IPS-NIHi11 (cell line): ENCODE measurements around the gene PPIA.
"Not testable (repeated sequence)": the region's sequence is repeated elsewhere in the genome, so short reads cannot be mapped to it uniquely, and the experiment has no call there.

Experiments
- DNase-seq: peaks from one replicate; pipeline ENCODE4 v3.0.0; 2012; ENCODE audit warnings: mixed read lengths, low spot score

Gene PPIA

GRCh38 chr7:44764081-44764480 is 32.4 kb upstream of the PPIA start:
- DNase-seq, result no peak

GRCh38 chr7:44764665-44765578 is 31.6 kb upstream of the PPIA start:
- no peak for DNase-seq

GRCh38 chr7:44765579-44766415 is 30.7 kb upstream of the PPIA start:
- no peak for DNase-seq

GRCh38 chr7:44766416-44766801 is 30.1 kb upstream of the PPIA start:
- no peak for DNase-seq

GRCh38 chr7:44767134-44767911 is 29.2 kb upstream of the PPIA start:
- DNase-seq, result no peak

- DNase-seq, result no peak
These were observed 28.4 kb upstream of the PPIA start for GRCh38 chr7:44767912-44768627.

GRCh38 chr7:44768628-44769371 is 27.7 kb upstream of the PPIA start:
- no peak for DNase-seq

GRCh38 chr7:44769376-44769775 is 27.1 kb upstream of the PPIA start:
- DNase-seq, result no peak

GRCh38 chr7:44769776-44770294 is 26.6 kb upstream of the PPIA start:
- no peak for DNase-seq

GRCh38 chr7:44771358-44771757 is 25.1 kb upstream of the PPIA start:
- no peak for DNase-seq

GRCh38 chr7:44772440-44772839 is 24.0 kb upstream of the PPIA start:
- no peak for DNase-seq

GRCh38 chr7:44772867-44773266 is 23.6 kb upstream of the PPIA start:
- no peak for DNase-seq

GRCh38 chr7:44774486-44774885 is 22.0 kb upstream of the PPIA start:
- DNase-seq, result not testable (repeated sequence)

GRCh38 chr7:44775383-44776107 is 20.9 kb upstream of the PPIA start:
- DNase-seq, result peak; percentile 2

- peak; percentile 6 for DNase-seq
These were observed 20.3 kb upstream of the PPIA start for GRCh38 chr7:44776211-44776610.

GRCh38 chr7:44782460-44782859 is 14.0 kb upstream of the PPIA start:
- no peak for DNase-seq

GRCh38 chr7:44783407-44783806 is 13.1 kb upstream of the PPIA start:
- DNase-seq, result no peak

GRCh38 chr7:44784364-44784763 is 12.1 kb upstream of the PPIA start:
- DNase-seq, result no peak

GRCh38 chr7:44785218-44785617 is 11.3 kb upstream of the PPIA start:
- DNase-seq, result not testable (repeated sequence)

GRCh38 chr7:44787041-44787440 is 9.4 kb upstream of the PPIA start:
- no peak for DNase-seq
